Retinal pigment epithelial cell (primary cell): ENCODE data around the gene CNTNAP2.
"Not testable (repeated sequence)": the region's sequence is repeated elsewhere in the genome, so short reads cannot be mapped to it uniquely, and the experiment has no call there.

ENCODE experiments used
- DNase-seq: peaks from one replicate; pipeline ENCODE4 v3.0.0-alpha.2; 2010; ENCODE audit warnings: low read depth
- H3K4me3 ChIP-seq: 2 replicates; pipeline ENCODE4 v1.5.1; 2011; ENCODE audit warnings: mild to moderate bottlenecking, low read length, control low read depth, moderate library complexity
- CTCF ChIP-seq: conservative IDR thresholded peaks from 2 replicates; pipeline ENCODE4 v1.5.1; 2011; ENCODE audit warnings: low read depth, low read length, control low read depth, inconsistent platforms

CNTNAP2 gene

GRCh38 chr7:147103224-147103623 lies 986.6 kb downstream of the CNTNAP2 start:
- no peak for TF ChIP-seq CTCF
- no peak for DNase-seq
- H3K4me3 ChIP-seq: no peak overlapping the region

DNA sequence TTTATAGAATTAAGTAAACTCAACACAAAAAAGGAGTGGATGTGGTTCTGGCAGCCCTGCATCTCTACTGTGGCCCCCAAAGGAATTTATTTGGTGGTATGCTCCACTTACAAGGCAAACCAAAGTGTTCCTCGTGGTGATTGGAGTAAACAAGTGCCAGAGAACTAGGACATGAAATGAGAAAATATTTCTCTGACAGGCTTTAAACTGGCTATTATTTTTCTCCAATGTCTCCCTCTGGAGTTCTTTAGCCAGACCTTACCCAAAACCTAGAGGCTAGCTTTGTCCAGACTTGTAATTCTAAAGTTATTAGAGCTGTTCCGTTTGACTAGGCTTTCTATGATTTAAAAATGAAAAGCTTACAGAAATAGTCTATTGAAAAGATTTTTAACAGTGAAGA lies 990.1 kb downstream of the CNTNAP2 start:
- no peak overlapping the region for H3K4me3 ChIP-seq
- no peak for DNase-seq
- TF ChIP-seq CTCF: no peak

DNA sequence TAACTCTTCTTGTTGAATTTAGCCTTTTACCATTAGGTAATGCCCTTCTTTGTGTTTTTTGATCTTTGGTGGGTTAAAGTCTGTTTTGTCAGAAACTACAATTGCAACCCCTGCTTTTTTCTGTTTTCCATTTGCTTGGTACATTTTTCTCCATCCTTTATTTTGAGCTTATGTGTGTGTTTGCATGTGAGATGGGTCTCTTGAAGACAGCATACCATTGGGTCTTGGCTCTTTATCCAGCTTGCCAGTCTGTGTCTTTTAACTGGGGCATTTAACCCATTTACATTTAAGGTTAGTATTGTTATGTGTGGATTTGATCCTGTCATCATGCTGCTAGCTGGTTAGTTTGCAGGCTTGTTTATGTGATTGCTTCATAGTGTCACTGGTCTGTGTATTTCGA lies 997.9 kb downstream of the CNTNAP2 start:
- not testable (repeated sequence) for DNase-seq, H3K4me3 ChIP-seq

DNA sequence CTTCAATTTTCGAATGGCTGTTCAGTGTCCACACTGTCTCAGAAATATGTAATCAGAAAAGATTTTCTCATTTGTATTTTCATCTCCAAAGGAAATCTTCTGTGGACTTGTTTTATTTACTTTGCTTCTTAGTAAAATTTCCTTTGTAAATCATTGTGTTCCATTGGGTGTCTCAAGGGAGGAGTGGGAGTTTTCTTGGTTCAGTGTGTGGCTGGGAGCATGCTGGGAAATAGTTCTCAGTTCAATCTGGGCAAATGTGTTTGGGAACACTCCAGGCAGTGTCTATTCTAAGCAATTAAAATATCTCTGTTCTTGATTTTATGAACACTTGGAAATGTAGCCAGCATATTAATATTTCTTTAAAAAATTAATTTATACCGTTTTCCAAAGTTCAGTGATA lies 1019.8 kb downstream of the CNTNAP2 start:
- no peak for TF ChIP-seq CTCF
- DNase-seq: no peak
- H3K4me3 ChIP-seq: no peak overlapping the region

GRCh38 chr7:147145194-147145593 lies 1028.6 kb downstream of the CNTNAP2 start:
- no peak for TF ChIP-seq CTCF
- H3K4me3 ChIP-seq: no peak overlapping the region
- no peak for DNase-seq

DNA sequence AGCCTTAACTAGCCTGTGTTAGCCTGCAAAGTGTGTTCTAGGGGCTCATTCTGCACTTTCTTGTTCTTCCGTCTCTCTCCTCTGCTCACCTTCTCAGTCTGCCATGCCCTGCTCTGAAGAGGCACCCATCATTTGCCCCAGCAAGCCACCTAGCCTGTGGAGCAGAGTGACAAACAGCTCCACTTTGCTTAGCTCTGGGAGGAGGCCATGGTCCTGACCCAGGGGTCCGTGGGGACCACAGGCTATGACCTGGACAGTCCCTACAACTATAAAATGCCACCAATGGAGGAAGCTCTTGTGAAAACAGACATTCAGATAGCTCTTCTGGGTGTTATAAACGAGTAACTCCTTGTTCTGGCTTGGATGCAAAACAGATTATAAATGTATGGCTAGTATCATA lies 1029.6 kb downstream of the CNTNAP2 start:
- TF ChIP-seq CTCF: no peak
- DNase-seq: no peak
- no peak overlapping the region for H3K4me3 ChIP-seq

GRCh38 chr7:147151661-147152060 lies 1035.1 kb downstream of the CNTNAP2 start:
- no peak for TF ChIP-seq CTCF

DNA sequence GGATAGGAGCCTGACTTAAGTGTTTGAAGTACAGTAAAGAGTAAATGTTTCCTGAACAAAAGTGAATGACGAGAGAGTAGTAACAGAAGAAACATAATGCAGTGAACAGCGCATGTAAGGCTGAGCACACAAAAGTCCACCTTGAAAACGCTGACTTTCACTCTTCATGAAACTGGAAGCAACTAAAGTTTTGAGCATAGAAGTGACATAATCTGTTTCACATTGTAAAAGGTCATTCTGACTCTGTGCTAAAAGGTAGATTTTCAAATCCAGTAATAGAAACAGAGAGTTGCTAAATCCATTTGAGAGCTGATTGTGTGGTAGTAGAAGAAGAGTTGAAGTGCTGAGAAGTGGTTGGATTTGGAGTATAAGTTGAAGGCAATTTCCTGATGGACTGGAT lies 1037.0 kb downstream of the CNTNAP2 start:
- DNase-seq: no peak
- TF ChIP-seq CTCF: no peak
- no peak overlapping the region for H3K4me3 ChIP-seq

More at GRCh38 chr7:147151661-147152060, 1035.1 kb downstream of the CNTNAP2 start:
- H3K4me3 ChIP-seq: no peak overlapping the region
- DNase-seq: no peak
